OCI-LY3 (cell line): ENCODE results near the gene RMND5B.

Experiments used
- CTCF ChIP-seq: fragments of 200-600, 300-600 bp; sonication (generic); IDR thresholded peaks from 2 replicates; pipeline ENCODE4 v1.5.1; 2014; ENCODE audit warnings: antibody characterized with exemption, low read length, low read depth
- EZH2phosphoT487 ChIP-seq: fragments of 200-600 bp; shearing (Covaris generic); IDR thresholded peaks from 2 replicates; pipeline ENCODE4 v1.6.1; 2018; ENCODE audit warnings: antibody characterized with exemption, mixed run types, low read depth

- TF ChIP-seq CTCF (no peak), EZH2phosphoT487 (no peak)
These were observed 20.3 kb upstream of the RMND5B start for GRCh38 chr5:178110511-178110910.
